NCI-H1417 treated with DMSO at 0.1 percent for 48 hours (cell line): ENCODE results near the gene P4HA2.
"Not testable (repeated sequence)": the region's sequence is repeated elsewhere in the genome, so short reads cannot be mapped to it uniquely, and the experiment has no call there.

ENCODE experiments used
- DNase-seq: peaks from one replicate; lab custom pipeline; 2025; lab: John Stamatoyannopoulos, UW

Gene P4HA2

DNA sequence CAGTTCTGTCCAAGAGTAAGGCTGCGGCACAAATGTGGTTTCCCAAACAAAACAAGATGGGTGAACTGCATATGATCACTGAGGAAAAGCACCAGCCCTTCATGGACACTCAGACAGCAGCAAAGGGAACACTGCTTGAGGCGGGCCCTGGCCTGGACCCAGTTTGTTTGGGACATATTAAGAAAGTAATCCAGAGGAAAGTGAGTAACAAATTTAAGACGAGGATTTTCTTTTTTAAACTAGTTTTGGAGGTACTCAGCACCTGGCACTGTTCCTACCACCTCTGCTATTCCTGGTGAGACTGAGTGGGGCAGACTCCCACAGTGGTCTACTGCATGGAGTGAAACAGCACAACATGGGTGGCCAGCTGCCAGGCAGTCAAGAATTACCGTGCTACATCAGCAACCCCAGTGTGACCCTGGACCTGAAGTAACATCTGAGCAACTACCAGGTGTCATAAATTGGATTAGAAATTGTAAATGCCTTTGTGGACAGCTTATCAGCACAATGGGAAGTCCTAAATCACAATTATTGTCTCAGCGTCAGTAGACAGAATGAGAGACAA is 28.5 kb downstream of the P4HA2 start:
- DNase-seq = no peak

DNA sequence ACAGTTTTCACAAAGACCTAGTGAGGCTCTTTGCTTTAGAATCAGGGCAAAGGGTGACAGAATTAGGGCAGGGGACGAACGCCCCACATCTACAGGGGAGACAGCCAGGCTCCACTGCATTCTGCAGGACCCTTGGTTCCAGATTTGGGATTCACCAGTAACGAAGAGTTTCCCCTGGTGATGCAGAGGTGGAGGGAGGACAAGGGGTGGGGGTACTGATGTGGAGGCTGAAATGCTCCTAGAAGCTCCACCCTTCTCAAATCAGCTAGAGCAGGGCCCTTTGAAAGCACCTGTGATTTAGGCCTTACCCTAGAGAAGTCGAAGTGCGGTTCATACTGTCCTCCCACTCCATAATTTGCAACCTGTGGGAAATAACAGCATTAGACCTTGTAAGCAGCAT is 29.1 kb downstream of the P4HA2 start:
- DNase-seq = no peak

DNA sequence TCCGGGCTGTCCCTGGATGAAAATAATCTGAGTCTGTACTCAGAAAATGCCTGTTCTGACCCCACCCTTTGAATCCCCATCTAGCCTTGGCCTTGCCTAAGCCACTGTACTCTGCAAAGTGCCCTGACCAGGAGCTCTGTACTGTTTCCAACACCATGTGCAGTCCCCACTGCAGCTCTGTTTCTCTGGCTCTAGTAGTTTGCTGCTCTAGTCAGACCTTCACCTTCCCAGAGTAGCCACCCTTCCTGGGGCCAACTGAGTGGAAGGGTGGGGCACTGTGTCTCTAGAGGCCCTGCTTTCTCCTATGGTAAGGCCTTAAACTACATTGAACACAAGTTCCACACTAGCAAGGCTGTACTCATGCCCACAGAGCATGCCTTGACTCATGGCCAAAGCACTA is 31.9 kb downstream of the P4HA2 start:
- DNase-seq = no peak

DNA sequence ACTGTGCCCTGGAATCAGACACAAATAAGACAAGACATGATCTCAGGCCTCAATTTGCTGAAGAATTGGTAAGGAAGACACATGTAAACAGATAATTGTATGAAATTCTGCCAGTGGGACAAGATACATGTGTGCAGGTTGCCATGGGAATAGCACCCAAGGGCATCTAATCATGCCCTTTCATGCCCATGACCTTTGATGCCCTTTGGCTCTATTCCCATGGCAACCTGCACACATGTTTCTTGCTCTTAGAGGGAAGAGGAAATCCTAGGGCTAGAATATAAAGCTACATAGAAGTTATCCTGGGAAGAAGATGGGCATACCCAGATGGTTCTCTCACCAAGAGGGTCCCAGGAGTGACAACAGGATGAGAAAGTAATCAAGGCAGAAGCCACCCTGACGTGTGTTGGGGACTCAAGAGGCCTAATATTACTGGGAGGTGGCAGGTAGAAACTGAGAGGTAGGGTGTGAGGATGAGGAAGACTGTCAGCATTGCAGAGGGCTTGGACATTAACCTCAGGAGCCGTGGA is 34.4 kb downstream of the P4HA2 start:
- DNase-seq = no peak

DNA sequence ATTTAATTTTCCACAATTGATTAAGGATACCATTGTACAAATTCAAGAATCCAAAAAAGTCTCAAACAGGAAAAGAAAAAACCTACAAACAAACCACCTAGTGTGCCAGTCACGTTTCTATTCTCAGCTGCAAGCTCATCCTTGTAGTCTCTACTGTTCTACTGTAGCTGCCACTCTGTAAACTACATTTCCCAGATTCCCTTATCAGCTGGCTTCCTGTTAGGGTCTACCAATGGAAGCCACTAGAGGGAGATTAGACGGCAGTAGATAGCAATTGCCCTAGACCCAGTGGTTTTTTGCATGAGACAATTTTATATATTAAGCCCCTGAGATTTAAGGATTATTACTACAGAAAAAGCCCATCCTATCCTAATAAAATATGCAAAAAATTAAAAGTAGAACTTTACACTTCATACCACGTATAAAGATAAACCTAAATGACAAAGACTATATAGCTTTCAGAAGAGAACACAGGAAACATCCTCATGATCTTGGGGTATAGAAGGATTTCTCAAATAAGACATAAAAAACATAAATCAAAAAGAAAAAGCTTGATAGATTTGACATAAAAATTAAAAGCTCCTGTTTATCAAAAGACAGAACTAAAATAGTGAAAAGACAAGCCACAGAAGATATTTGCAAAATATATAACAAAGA is 37.4 kb downstream of the P4HA2 start:
- peak; percentile 2 for DNase-seq

DNA sequence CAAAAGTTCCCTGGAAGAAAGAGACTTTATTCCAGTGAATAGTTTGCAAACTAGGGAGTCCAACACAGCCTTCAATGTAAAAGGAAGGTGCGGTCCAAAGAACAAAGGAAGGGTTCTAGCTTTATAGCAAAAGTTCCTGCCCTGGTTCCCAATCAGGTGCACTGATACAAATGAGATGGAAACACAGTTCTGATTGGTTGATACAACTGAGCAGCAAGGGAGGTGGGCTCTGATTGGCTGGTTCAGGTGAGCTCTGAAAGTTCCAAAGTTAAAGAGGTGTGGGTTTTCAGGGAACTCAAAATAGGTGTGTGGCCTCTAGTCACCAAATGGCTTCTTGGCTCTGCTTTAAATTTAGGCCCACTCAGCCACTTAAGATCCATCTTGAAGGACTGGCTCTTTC is 43.1 kb downstream of the P4HA2 start:
- no peak for DNase-seq

DNA sequence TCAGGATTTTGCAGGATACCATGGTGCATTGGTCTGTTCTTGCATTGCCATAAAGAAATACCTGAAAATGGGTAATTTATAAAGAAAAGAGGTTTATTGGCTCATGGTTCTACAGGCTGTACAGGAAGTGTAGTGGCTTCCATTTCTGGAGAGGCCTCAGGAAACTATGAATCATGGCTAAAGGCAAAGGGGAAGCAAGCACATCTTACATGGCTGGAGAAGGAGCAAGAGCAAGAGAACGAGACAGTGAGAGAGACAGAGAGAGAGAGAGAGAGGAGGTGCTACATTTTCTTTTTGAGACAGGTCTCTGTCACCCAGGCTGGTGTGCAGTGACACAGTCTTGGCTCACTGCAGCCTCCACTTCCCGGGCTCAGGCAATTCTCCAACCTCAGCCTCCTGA is 43.9 kb downstream of the P4HA2 start:
- DNase-seq = no peak

DNA sequence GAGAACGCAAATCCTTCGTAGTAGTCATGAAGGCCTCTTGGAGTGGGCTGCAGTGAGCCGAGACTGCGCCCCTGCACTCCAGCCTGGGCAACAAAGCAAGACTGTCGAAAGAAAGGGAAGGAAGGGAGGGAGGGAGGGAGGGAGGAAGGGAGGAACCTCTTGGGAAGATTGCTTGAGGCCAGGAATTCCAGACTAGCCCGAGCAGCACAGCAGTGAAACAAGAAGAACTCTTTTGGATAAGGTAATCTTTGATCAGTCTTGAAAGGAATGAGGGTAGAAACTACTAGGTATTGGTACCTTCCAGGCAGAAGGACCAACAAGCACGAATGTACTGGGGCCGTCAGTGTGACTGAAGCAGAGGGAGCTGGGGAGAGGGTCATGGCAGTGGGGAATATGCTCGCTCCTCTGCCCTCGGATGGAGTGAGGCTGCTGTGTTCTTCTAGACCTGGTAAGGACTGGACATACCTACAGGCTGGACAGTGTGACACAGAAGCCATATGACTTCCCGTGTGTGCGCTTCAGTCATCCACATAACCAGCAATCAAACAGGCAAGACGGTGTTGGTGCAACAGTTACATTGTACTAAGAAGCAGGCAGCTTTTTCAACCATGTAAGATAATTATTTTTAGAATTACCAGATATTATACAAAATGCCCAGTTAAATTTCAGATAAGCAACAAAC is 45.2 kb downstream of the P4HA2 start:
- DNase-seq = no peak

DNA sequence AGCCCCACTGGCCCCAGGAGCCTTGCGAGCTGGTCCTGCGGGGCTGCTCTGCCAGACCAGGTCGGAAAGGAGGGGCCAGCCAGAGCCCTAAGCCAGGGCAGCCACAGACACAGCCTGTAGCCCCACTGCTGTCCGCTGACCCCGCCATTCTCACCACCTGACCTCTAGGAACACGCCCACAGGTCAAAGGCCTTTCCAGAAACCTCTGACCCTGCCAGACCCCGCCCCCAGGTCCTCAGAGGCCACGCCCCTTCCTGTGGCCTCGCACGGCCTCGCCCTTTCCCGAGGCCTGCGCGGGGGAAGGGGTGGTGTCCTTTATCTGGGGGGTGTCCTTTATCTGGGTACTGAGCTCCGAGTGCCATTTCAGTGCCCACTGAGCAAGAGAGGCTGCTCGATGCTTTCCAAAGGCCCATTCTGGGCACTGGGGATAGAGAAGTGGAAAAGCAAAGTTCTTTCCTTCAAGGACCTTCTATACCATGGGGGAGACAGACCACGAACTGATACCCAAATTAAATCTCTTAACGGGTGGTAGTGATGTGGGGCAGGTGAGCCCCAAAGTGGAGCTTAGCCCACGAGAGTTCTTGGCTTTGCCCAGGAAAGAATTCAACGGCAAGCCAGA is 46.5 kb downstream of the P4HA2 start:
- no peak for DNase-seq

DNA sequence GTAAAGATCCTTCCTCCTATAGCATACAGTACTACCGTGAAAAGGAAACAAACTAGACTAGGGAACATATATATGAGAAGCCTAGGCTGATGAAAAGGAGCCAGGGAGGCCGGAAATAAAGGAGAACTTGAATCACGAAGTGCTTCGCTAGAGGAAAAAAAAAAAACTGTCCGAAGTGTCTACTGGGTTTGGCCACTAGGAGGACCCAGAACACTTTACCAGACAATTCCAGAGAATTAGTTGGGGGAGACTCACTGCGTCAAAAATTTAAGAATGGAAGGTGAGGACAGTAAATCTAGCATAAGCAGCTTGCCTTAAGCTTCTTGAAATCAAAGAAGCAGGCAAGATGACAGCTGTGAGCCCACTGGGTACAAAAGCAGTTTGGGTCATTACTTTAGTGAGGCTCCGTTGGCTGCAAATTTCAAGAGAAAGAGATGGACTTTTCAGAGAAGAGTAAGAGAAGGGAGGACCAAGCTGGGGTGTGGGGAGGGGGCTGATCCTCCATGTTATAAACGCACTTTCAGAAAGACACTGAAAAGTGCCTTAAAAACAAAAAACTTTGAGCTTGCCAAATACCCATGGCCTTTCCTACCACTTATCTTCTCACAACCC is 47.4 kb downstream of the P4HA2 start:
- DNase-seq = no peak

DNA sequence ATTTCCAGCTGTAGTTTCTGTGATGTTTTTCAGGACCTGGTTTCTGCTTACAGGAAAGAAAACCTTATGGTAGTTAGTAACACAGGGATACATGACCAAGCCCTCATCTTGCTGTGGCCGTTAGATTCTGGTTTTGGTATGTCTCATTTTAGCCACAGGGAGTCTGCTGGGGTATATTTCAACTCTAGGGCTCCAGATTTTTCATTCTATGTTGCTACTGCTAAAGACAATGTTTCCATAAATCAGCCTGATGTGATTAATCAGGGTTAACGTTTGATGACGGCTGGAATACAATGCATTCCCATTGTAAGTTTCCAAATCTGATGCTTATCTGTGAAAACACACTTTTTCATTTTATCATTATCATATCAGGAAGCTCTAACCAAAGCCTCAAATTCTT is 48.2 kb downstream of the P4HA2 start:
- no peak for DNase-seq

DNA sequence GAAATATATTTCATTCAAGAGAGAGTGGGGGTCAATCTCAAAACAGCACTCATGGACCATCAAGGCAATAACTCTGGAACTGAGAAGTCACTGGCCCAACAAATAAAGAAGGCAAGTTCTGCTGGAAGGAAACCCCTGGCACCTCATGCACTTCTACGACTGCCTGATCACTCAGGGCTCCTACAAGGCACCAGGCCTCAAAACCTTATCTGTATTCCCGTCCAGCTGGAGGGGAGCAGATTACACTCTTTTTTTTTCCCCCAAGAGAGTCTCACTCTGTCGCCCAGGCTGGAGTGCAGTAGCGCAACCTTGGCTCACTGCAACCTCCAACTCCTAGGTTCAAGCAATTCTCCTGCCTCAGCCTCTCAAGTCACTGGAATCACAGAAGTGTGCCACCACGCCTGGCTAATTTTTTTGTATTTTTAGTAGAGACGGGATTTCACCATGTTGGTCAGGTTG is 49.9 kb downstream of the P4HA2 start:
- no peak for DNase-seq

DNA sequence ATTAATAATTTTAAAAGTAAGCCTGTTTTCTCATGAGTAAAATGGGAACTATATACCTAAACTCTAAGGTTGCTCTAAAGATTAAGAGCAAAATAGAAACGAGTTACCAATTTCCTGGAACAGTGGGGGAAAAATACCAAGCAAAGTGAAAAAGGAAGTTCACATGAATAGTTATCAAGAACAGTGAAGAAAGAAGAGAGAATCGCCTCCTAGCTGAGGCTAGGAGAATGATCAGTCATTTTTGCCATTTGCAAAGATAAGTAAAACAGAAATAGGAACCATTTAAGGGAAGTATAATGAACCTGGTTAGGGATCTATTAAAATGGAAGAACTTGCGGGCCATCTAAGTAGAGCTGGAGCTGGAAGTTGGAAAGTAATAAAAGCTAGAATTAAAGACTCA is 50.7 kb downstream of the P4HA2 start:
- no peak for DNase-seq

DNA sequence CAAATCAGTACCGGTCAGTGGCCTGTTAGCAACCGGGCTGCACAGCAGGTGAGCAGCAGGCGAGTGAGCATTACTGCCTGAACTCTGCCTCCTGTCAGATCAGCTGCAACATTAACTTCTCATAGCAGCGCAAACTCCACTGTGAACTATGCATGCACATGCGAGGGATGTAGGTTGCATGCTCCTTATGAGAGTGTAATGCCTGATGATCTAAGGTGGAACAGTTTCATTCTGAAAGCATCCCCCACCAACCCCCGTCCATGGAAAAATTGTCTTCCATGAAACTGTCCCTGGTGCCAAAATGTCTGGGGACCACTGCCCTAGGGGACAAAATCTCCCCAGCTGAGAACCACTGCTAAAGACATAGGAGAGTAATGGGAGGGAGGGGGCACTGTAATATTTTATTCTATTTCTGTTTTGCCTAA is 51.1 kb downstream of the P4HA2 start:
- DNase-seq = no peak

DNA sequence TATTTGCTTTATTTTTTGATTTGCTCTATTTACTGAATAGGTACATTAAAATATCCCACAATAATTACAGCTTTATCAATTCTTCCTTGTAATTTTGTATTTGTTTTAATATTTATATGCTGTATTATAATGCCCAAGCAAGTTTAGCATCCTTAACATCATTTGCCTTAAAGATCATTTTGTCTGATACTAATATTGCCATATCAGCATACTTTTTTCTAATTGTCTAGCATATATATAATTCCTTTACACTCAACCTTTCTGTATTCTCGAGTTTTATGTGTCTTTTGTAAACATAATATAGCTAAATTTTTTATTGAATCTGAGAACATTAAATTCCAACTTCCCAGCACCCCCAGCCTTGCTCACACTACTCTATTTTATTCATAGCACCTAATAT is 64.7 kb downstream of the P4HA2 start:
- no peak for DNase-seq

DNA sequence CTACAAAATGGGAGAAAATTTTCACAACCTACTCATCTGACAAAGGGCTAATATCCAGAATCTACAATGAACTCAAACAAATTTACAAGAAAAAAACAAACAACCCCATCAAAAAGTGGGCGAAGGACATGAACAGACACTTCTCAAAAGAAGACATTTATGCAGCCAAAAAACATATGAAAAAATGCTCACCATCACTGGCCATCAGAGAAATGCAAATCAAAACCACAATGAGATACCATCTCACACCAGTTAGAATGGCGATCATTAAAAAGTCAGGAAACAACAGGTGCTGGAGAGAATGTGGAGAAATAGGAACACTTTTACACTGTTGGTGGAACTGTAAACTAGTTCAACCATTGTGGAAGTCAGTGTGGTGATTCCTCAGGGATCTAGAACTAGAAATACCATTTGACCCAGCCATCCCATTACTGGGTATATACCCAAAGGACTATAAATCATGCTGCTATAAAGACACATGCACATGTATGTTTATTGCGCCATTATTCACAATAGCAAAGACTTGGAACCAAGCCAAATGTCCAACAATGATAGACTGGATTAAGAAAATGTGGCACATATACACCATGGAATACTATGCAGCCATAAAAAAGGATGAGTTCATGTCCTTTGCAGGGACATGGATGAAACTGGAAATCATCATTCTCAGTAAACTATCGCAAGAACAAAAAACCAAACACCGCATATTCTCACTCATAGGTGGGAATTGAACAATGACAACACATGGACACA is 65.9 kb downstream of the P4HA2 start:
- DNase-seq = not testable (repeated sequence)

DNA sequence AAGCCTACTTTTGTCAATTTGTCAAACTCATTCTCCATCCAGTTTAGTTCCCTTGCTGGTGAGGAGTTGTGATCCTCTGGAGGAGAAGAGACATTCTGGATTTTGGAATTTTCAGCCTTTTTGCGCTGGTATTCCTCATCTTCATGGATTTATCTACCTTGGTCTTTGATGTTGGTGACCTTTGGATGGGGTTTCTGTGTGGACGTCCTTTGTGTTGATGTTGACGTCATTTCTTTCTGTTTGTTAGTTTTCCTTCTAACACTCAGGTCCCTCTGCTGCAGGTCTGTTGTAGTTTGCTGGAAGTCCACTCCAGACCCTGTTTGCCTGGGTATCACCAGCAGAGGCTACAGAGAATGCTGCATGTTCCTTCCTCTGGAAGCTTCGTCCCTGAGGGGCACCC is 71.2 kb downstream of the P4HA2 start:
- DNase-seq = no peak

DNA sequence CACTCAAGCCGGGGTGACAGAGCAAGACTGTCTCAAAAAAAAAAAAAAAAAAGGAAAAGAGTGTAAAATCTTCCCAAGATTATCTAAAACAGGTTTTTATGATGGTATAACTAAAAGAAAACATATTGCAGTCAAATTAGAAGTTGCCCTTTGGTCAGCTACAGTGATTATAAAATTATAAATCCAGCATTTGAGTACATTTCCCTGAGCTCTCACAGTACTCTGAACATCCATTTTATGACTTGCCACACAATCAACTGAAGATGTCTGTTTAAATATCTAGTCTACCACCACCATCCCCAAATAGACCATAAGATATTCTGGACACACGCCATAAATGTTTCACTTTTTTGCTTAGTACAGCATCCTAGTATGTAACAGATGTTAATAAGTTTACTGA is 77.1 kb downstream of the P4HA2 start:
- DNase-seq = no peak

DNA sequence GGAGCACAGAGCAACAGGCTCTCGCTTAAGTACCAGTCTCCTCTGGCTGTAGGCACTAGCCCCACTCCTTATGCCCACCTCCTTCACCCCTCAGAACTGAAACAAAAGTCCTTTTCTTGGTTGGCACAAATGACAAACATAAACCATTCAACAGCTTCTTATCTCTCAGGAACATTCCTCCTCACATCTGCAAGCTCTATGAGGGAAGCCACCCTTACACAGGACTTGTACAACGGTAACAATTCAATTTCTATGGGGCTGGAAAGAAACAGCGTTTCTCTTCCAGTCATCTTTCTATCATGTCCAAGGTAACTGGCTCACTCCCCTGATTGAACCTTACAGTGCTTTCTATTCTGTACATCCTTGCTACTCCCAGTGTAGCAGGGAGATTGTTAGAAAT is 80.0 kb downstream of the P4HA2 start:
- no peak for DNase-seq

DNA sequence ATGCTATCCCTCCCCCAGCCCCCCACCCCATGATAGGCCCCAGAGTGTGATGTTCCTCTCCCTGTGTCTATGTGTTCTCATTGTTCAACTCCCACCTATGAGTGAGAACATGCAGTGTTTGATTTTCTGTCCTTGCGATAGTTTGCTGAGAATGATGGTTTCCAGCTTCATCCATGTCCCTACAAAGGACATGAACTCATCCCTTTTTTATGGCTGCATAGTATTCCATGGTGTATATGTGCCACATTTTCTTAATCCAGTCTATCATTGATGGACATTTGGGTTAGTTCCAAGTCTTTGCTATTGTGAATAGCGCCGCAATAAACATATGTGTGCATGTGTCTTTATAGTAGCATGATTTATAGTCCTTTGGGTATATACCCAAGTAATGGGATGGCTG is 82.3 kb downstream of the P4HA2 start:
- not testable (repeated sequence) for DNase-seq

DNA sequence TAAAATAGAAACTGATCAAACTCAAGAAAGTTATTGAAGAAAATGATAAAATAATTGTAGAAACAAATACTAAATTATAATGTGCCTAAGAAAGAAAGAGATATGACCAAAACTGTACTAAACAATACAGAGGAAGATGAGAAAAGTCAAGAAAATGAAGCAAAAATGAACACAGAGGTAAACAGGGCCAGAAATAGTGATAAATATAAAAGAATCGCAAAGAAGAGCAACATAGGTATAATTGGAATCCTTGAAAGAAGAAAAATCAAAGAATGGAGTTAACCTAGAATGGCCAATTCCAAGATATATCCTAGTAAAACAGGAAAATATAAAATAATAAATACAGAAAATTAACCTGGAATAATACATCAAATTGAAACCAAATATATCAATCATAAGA is 84.5 kb downstream of the P4HA2 start:
- DNase-seq = no peak

DNA sequence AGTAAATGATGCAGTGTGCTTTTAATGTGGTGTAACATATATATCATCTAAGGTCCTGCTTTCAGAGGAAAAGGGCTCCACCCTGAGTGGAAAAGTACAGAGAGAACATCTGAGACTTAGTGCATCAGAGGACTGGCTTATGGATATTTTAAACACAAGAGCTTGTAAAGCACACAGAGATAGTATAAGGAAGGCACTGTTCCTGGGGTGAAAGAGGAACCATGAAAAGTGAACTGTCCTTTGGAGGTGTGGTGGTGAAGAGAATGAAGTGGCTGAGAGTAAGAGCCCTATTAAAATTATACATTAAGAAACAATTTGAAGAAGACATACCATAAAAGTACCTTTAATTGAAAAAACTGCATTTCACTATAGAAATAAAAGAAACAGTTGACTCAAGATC is 85.2 kb downstream of the P4HA2 start:
- no peak for DNase-seq
